ENCODE results near the gene ZNF322. TPM values are rescaled to one million over a fixed set of nuclear protein-coding genes. Genes with fewer than 3 reads are reported as not detected.

Gene ZNF322
- total RNA-seq, 4 donors from 2014 or later: 38.7 to 184 (median 61.5) TPM

DNA sequence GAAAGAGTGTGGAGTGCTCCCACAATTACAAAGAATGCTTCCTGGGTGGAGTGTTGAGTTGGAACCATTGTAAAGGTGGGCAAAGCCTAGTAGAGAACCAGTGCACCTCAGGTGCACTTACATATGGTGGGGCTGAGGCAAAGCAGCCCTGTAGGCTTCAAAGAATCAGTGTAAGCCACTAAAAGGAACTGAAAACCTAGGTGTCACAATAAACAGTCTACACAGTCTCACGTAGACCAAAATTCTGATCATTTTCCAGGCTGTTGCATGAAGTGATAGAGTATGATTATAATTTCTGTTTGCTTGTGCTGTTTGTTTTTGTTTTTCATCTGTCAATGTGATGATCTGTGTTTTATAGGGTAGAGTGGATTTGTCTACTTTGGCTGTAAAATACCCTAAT lies 60.0 kb downstream of the ZNF322 start:
- Histone ChIP-seq H3K4me1 (peaks cover 0 to 8% of the 10 kb centered on the region in 2 donors), H3K9me3 (no peaks in the 10 kb centered on the region), H3K27me3 (no peaks in the 10 kb centered on the region), H3K36me3 (no peaks in the 10 kb centered on the region), H3K27ac (no peak overlapping the region), H3K4me3 (no peak overlapping the region)
- no peak for TF ChIP-seq POLR2A (IDR thresholded peaks at IDR 0.05)
- TF ChIP-seq, protein P1, sequence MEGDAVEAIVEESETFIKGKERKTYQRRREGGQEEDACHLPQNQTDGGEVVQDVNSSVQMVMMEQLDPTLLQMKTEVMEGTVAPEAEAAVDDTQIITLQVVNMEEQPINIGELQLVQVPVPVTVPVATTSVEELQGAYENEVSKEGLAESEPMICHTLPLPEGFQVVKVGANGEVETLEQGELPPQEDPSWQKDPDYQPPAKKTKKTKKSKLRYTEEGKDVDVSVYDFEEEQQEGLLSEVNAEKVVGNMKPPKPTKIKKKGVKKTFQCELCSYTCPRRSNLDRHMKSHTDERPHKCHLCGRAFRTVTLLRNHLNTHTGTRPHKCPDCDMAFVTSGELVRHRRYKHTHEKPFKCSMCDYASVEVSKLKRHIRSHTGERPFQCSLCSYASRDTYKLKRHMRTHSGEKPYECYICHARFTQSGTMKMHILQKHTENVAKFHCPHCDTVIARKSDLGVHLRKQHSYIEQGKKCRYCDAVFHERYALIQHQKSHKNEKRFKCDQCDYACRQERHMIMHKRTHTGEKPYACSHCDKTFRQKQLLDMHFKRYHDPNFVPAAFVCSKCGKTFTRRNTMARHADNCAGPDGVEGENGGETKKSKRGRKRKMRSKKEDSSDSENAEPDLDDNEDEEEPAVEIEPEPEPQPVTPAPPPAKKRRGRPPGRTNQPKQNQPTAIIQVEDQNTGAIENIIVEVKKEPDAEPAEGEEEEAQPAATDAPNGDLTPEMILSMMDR (IDR thresholded peaks at IDR 0.05): no peak
- intact Hi-C loops (cut with DNase I; ENCODE audit: low total_unique reads): loop anchor here (5.0 kb wide), 1 partner anchor 257 kb away; no protein-coding TSS in a partner anchor
- no peak for DNase-seq

DNA sequence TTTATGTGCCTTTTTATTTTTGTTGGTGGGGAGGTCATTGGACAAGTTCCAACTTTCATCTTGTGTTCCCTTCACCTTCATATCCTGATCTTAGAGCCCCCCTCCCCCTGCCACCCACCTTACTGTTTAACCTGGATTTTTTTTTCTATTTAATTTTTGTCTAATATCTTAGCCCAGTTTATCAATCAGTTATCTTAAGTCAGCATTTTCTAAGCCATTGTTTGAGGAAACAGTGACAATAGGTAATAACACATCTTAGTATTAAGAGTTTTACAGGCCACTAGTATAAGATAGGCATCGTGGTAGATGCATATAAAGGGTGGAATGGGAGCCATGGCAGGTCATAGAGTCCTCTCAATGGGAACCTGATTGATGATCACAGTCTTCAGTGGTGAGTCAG lies 60.4 kb downstream of the ZNF322 start:
- TF ChIP-seq POLR2A (IDR thresholded peaks at IDR 0.05): no peak
- TF ChIP-seq, protein P1 (IDR thresholded peaks at IDR 0.05): no peak
- H3K27me3 ChIP-seq: peaks cover 0 to 2% of the 10 kb centered on the region in 2 donors
- H3K9me3 ChIP-seq: no peaks in the 10 kb centered on the region
- H3K4me1 ChIP-seq: peaks cover 0 to 8% of the 10 kb centered on the region in 2 donors
- DNase-seq: no peak
- H3K36me3 ChIP-seq: no peaks in the 10 kb centered on the region
- no peak overlapping the region for H3K4me3 ChIP-seq
- intact Hi-C loops (cut with DNase I; ENCODE audit: low total_unique reads): loop anchor here (5.0 kb wide), 1 partner anchor 257 kb away; no protein-coding TSS in a partner anchor
- no peak overlapping the region for H3K27ac ChIP-seq

DNA sequence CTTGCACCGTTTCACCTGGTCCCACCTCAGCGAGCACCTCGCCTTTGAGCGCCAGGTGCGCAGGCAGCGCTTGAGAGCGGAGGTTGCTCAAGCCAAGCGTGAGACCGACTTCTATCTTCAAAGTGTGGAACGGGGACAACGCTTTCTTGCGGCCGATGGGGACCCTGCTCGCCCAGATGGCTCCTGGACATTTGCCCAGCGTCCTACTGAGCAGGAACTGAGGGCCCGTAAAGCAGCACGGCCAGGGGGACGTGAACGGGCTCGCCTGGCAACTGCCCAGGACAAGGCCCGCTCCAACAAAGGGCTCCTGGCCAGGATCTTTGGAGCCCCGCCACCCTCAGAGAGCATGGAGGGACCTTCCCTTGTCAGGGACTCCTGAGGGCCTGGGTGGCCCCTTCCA lies 61.3 kb downstream of the ZNF322 start:
- H3K9me3 ChIP-seq: no peaks in the 10 kb centered on the region
- H3K36me3 ChIP-seq: no peaks in the 10 kb centered on the region
- intact Hi-C loops (cut with DNase I; ENCODE audit: low total_unique reads): loop anchor here (5.0 kb wide), 1 partner anchor 256 kb away; no protein-coding TSS in a partner anchor
- TF ChIP-seq, protein P1 (IDR thresholded peaks at IDR 0.05): no peak
- no peak for TF ChIP-seq POLR2A (IDR thresholded peaks at IDR 0.05)
- H3K27me3 ChIP-seq: peaks cover 0 to 11% of the 10 kb centered on the region in 2 donors
- H3K4me3 ChIP-seq: no peak overlapping the region
- H3K4me1 ChIP-seq: peaks cover 0 to 8% of the 10 kb centered on the region in 2 donors
- no peak overlapping the region for H3K27ac ChIP-seq
- peak in 1 of 2 donors; percentile 30 for DNase-seq

DNA sequence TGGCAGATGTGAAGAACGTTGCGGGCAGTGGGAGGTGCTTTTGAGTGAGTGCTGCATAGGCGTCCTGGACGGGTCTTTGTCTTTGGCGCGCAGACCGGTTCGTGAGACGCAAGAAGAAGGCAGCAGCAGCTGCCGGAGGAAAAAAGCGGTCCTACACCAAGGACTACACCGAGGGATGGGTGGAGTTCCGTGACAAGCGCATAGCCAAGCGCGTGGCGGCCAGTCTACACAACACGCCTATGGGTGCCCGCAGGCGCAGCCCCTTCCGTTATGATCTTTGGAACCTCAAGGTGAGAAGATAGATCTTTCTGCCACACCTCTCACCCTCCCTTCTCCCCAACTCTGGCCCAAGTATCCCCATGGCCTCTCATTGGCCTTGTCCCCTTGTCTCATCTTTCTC lies 61.7 kb downstream of the ZNF322 start:
- no peak for DNase-seq
- Histone ChIP-seq H3K4me3 (peak overlapping the region; percentile 88 to 94), H3K27me3 (peaks cover 0 to 14% of the 10 kb centered on the region in 2 donors), H3K9me3 (no peaks in the 10 kb centered on the region), H3K27ac (no peak overlapping the region), H3K4me1 (peaks cover 0 to 8% of the 10 kb centered on the region in 2 donors), H3K36me3 (no peaks in the 10 kb centered on the region)
- intact Hi-C loops (cut with DNase I; ENCODE audit: low total_unique reads): loop anchor here (5.0 kb wide), 1 partner anchor 256 kb away; no protein-coding TSS in a partner anchor
- TF ChIP-seq, protein P1 (IDR thresholded peaks at IDR 0.05): no peak
- TF ChIP-seq POLR2A (IDR thresholded peaks at IDR 0.05): no peak

DNA sequence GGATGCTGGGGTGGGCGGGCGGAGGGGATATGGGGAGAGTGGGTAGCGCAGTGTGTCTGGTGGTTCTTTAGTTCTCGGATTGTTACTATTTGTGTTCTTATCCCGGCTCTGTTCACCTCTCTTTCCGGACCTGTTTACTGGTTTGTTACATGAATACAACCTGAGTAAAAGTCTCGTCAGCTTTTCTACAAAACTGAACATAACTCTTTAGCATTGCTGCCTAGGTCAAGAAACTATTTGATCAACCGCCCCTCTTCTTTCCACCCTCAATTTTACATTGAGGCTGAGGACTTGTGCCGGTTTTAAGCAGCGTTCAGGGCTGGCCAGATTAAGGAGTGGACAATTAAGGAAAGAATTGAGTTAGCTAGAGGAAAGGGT lies 62.2 kb downstream of the ZNF322 start:
- TF ChIP-seq POLR2A (IDR thresholded peaks at IDR 0.05): no peak
- TF ChIP-seq, protein P1 (IDR thresholded peaks at IDR 0.05): no peak
- Histone ChIP-seq H3K4me1 (peaks cover 0 to 8% of the 10 kb centered on the region in 2 donors), H3K9me3 (no peaks in the 10 kb centered on the region), H3K4me3 (peak overlapping the region; percentile 88 to 94), H3K27me3 (peaks cover 0 to 18% of the 10 kb centered on the region in 2 donors), H3K36me3 (no peaks in the 10 kb centered on the region), H3K27ac (peak overlapping the region; percentile 85 to 87)
- intact Hi-C loops (cut with DNase I; ENCODE audit: low total_unique reads): loop anchor here (5.0 kb wide), 1 partner anchor 255 kb away; no protein-coding TSS in a partner anchor
- DNase-seq: no peak

Data from uterus (tissue), 4 donors.